Measurements from ENCODE around the gene LMO1. TPM values are rescaled to one million over a fixed set of nuclear protein-coding genes. Genes with fewer than 3 reads are reported as not detected.

The LMO1 gene
- 0.19 TPM in 1 of 2 replicates, not detected in the other for total RNA-seq

GRCh38 chr11:8263769-8264410 lies at the start of gene LMO1:
TSS of gene LMO1 (minus strand) at chr11:8263878. CDS start at chr11:8263362, 516 bp downstream.

Other genes starting within 250 kb of the LMO1 start
- 4.8 and 12.7 TPM in 2 replicates for gene TUB, start 182.7 kb downstream of the LMO1 start, total RNA-seq
- gene RIC3, start 94.9 kb downstream of the LMO1 start, total RNA-seq, result not detected in 2 replicates